OCI-LY1 (cell line): ENCODE results near the gene FRMD4A.

Source experiments
- H2AFZ ChIP-seq: fragments of 200-600 bp; sonication (generic), shearing (Covaris generic); 2 replicates; pipeline ENCODE4 v1.6.0; 2014; ENCODE audit warnings: antibody characterized with exemption, mild to moderate bottlenecking, low read length
- H3F3A ChIP-seq: fragments of 200-600 bp; sonication (generic), shearing (Covaris generic); 2 replicates; pipeline ENCODE4 v1.6.0; 2014; ENCODE audit warnings: mild to moderate bottlenecking, antibody characterized with exemption, low read length, moderate library complexity; ENCODE audit not compliant: insufficient read depth
- H3K27ac ChIP-seq: fragments of 200-600 bp; sonication (generic); 2 replicates; pipeline ENCODE4 v1.5.1; 2014; ENCODE audit warnings: low read length, mixed run types, mild to moderate bottlenecking, low read depth; ENCODE audit not compliant: poor library complexity, severe bottlenecking
- H3K27me3 ChIP-seq: fragments of 200-600 bp; sonication (generic); 2 replicates; pipeline ENCODE4 v1.6.0; 2014; ENCODE audit warnings: antibody characterized with exemption, mild to moderate bottlenecking, low read length, moderate library complexity; ENCODE audit not compliant: insufficient read depth
- H3K36me3 ChIP-seq: fragments of 200-600 bp; sonication (generic); 2 replicates; pipeline ENCODE4 v1.6.1; 2014; ENCODE audit warnings: mild to moderate bottlenecking, antibody characterized with exemption, low read length, moderate library complexity, mixed read lengths; ENCODE audit not compliant: insufficient read depth
- H3K4me1 ChIP-seq: fragments of 200-600 bp; sonication (generic); 2 replicates; pipeline ENCODE4 v1.5.1; 2014; ENCODE audit warnings: mild to moderate bottlenecking, low read length, moderate library complexity; ENCODE audit not compliant: insufficient read depth, severe bottlenecking
- H3K4me2 ChIP-seq: fragments of 200-600 bp; sonication (generic), shearing (Covaris generic); 2 replicates; pipeline ENCODE4 v1.6.1; 2014; ENCODE audit warnings: low read length
- H3K4me3 ChIP-seq: fragments of 200-600 bp; sonication (generic); 2 replicates; pipeline ENCODE4 v1.5.1; 2014; ENCODE audit warnings: low read length, low read depth, mild to moderate bottlenecking, mixed read lengths; ENCODE audit not compliant: poor library complexity, severe bottlenecking
- H3K79me2 ChIP-seq: fragments of 200-600 bp; shearing (Covaris generic); 2 replicates; pipeline ENCODE4 v1.6.1; 2016; ENCODE audit warnings: mixed run types, low read length, mixed read lengths; ENCODE audit not compliant: insufficient read depth
- H3K9ac ChIP-seq: fragments of 200-600 bp; sonication (generic), shearing (Covaris generic); 2 replicates; pipeline ENCODE4 v1.6.1; 2014; ENCODE audit warnings: mild to moderate bottlenecking, low read length, mixed read lengths
- H3K9me2 ChIP-seq: fragments of 200-600 bp; sonication (generic), shearing (Covaris generic); 2 replicates; pipeline ENCODE4 v1.6.1; 2014; ENCODE audit warnings: low read depth, mild to moderate bottlenecking, low read length, mixed read lengths
- H3K9me3 ChIP-seq: fragments of 200-600 bp; shearing (Covaris generic); 2 replicates; pipeline ENCODE4 v1.6.1; 2014; ENCODE audit warnings: low read length, mixed read lengths
- H4K20me1 ChIP-seq: fragments of 200-600 bp; sonication (generic), shearing (Covaris generic); 2 replicates; pipeline ENCODE4 v1.6.0; 2016; ENCODE audit warnings: mild to moderate bottlenecking, low read length; ENCODE audit not compliant: insufficient read depth
- EZH2 ChIP-seq: fragments of 200-600 bp; sonication (generic), shearing (Covaris generic); IDR thresholded peaks from 2 replicates; pipeline ENCODE4 v1.8.0; 2017; ENCODE audit warnings: borderline replicate concordance, mixed run types, mild to moderate bottlenecking, antibody characterized with exemption, low read length, moderate library complexity, mixed read lengths
- TF ChIP-seq, protein P1 (sequence below): fragments of 200-600 bp; sonication (generic), shearing (Covaris generic); IDR thresholded peaks from 2 replicates; pipeline ENCODE4 v1.5.1; 2017; ENCODE audit warnings: mild to moderate bottlenecking, antibody characterized with exemption, low read length, moderate library complexity, mixed read lengths

FRMD4A gene

DNA sequence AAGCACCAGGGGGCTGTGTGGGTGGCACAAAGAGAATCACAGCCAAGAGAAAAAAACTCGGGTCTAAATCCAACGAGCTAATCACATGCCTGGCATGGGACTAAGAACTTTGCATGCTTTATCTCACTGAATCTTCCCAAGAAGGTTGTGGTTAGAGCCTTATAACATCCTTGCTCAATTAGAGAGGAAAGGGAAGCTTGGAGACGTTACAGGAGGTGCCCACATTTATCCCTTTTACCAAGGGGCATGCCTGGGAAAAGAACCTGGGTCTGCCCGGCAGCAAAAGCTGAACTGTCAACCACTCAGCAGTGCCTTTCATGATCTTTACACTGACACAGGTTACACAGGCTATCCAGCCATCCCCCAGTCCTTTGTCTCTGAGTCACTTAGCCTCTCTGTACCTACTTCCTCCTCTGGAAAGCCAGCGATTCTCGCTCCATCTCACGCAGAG lies 553.8 kb downstream of the FRMD4A start:
- no peaks in the 10 kb centered on the region for H4K20me1 ChIP-seq
- H3K79me2 ChIP-seq = no peaks in the 10 kb centered on the region
- TF ChIP-seq, protein P1, sequence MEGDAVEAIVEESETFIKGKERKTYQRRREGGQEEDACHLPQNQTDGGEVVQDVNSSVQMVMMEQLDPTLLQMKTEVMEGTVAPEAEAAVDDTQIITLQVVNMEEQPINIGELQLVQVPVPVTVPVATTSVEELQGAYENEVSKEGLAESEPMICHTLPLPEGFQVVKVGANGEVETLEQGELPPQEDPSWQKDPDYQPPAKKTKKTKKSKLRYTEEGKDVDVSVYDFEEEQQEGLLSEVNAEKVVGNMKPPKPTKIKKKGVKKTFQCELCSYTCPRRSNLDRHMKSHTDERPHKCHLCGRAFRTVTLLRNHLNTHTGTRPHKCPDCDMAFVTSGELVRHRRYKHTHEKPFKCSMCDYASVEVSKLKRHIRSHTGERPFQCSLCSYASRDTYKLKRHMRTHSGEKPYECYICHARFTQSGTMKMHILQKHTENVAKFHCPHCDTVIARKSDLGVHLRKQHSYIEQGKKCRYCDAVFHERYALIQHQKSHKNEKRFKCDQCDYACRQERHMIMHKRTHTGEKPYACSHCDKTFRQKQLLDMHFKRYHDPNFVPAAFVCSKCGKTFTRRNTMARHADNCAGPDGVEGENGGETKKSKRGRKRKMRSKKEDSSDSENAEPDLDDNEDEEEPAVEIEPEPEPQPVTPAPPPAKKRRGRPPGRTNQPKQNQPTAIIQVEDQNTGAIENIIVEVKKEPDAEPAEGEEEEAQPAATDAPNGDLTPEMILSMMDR = no peak
- TF ChIP-seq EZH2 = no peak
- no peaks in the 10 kb centered on the region for H3K27me3 ChIP-seq
- H3K27ac ChIP-seq = no peak overlapping the region
- no peaks in the 10 kb centered on the region for H3F3A ChIP-seq
- H3K9ac ChIP-seq = no peak overlapping the region
- no peaks in the 10 kb centered on the region for H3K9me2 ChIP-seq
- H2AFZ ChIP-seq = no peak overlapping the region
- no peak overlapping the region for H3K4me2 ChIP-seq
- no peak overlapping the region for H3K4me3 ChIP-seq
- H3K4me1 ChIP-seq = no peaks in the 10 kb centered on the region
- H3K9me3 ChIP-seq = no peaks in the 10 kb centered on the region
- H3K36me3 ChIP-seq = no peaks in the 10 kb centered on the region

DNA sequence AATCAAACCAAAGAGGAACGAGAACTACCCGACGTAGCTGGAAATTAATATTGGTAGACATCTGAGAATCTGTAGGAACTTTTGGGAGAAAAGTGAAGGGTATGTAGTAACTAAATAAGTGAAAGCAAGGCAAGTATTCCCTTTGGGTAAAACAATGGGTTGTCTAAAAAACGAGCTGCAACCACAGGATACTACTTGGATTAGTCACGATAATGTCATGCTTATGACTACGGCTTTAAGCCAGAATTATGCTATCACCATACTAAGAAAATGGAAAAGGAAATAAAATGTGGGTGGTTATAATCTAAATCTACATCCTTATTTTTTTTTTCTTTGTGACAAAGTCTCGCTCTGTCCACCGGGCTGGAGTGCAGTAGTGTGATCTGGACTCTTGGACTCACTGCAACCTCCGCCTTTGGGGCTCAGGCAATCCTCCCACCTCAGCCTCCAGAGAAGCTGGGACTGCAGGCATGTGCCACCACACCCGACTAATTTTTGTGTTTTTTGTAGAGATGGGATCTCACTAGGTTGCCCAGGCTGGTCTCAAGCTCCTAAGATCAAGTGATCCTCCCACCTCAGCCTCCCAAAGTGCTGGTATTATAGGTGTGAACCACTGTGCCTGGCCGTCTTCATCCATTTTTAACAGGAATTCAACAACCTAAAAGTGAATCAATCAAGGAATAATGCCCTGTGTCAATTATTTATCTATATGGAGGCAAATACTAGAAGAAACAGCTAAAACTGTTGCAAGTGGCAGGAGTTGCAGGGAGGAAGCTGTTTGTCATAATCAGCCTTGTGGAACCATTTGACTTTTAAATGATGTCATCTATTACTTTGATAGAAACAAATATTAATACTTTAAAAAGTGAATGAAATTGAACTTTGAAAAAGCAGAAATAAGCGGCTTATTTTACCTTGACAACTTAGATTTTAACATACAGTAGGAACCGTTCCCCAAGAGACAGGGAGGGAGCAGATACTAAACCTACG lies 554.6 kb downstream of the FRMD4A start:
- no peaks in the 10 kb centered on the region for H3K9me2 ChIP-seq
- no peaks in the 10 kb centered on the region for H3K27me3 ChIP-seq
- no peak overlapping the region for H3K4me2 ChIP-seq
- H3F3A ChIP-seq = no peaks in the 10 kb centered on the region
- no peak overlapping the region for H3K9ac ChIP-seq
- no peaks in the 10 kb centered on the region for H3K36me3 ChIP-seq
- H2AFZ ChIP-seq = no peak overlapping the region
- H3K9me3 ChIP-seq = no peaks in the 10 kb centered on the region
- H3K79me2 ChIP-seq = no peaks in the 10 kb centered on the region
- H3K4me3 ChIP-seq = no peak overlapping the region
- TF ChIP-seq EZH2 = no peak
- TF ChIP-seq, protein P1 = no peak
- H4K20me1 ChIP-seq = no peaks in the 10 kb centered on the region
- H3K27ac ChIP-seq = no peak overlapping the region
- no peaks in the 10 kb centered on the region for H3K4me1 ChIP-seq

DNA sequence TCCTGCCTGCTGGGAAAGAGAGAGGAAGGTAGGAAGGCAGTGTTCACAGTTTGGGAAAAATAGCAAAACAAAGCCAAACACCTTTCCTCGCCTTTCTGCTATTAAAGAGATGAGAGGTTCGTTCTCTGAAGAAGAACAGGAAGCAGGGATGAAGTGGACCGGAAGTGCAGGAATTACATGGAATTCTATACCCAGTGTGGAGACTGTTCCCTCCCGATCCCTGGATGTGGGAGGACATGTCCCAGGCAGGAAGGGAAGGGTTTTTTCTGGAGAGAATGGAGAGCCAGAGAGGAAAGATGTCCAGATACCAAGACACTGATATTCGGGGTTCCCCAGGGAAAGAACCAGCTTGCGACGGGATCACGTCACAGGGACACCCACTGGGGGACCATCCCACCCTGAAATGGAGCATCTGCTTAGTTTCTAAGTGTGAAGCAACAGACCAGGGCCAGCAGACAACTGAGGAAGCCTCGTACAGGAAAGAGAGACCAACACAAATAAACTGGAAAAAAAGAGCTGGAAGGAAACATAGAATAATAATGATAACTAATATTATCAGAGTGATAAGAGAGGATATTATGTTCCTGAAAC lies 556.3 kb downstream of the FRMD4A start:
- H3K4me1 ChIP-seq = no peaks in the 10 kb centered on the region
- H3K9ac ChIP-seq = no peak overlapping the region

More for the DNA sequence above, 556.3 kb downstream of the FRMD4A start:
- Histone ChIP-seq H3K9me3 (no peaks in the 10 kb centered on the region), H3F3A (no peaks in the 10 kb centered on the region), H3K4me2 (no peak overlapping the region), H3K4me3 (no peak overlapping the region), H2AFZ (no peak overlapping the region), H4K20me1 (no peaks in the 10 kb centered on the region), H3K27me3 (no peaks in the 10 kb centered on the region), H3K36me3 (no peaks in the 10 kb centered on the region), H3K27ac (no peak overlapping the region), H3K79me2 (no peaks in the 10 kb centered on the region), H3K9me2 (no peaks in the 10 kb centered on the region)
- TF ChIP-seq, protein P1 = no peak
- TF ChIP-seq EZH2 = no peak
